Amniotic epithelial cell (primary cell): ENCODE results near the gene LAD1.

Source experiments
- DNase-seq: peaks from one replicate; pipeline ENCODE4 v3.0.0-alpha.2; 2010; ENCODE audit warnings: low read depth

LAD1 gene

GRCh38 chr1:201347498-201348210 lies 51.5 kb downstream of the LAD1 start:
- no peak for DNase-seq

- no peak for DNase-seq
Measured at GRCh38 chr1:201346987-201347386, 52.1 kb downstream of the LAD1 start.

- DNase-seq: peak; percentile 48
Measured at GRCh38 chr1:201346337-201346939, 52.7 kb downstream of the LAD1 start.

- no peak for DNase-seq
Measured at GRCh38 chr1:201345081-201345355, 54.1 kb downstream of the LAD1 start.

- DNase-seq: no peak
Measured at GRCh38 chr1:201344206-201345080, 54.7 kb downstream of the LAD1 start.

- no peak for DNase-seq
Measured at GRCh38 chr1:201341377-201341776, 57.7 kb downstream of the LAD1 start.

- no peak for DNase-seq
Measured at GRCh38 chr1:201336711-201337450, 62.2 kb downstream of the LAD1 start.

- DNase-seq: no peak
Measured at GRCh38 chr1:201335901-201336300, 63.2 kb downstream of the LAD1 start.

GRCh38 chr1:201335174-201335870 lies 63.8 kb downstream of the LAD1 start:
- DNase-seq: no peak

- DNase-seq: no peak
Measured at GRCh38 chr1:201334325-201335173, 64.6 kb downstream of the LAD1 start.

- DNase-seq: no peak
Measured at GRCh38 chr1:201332616-201333335, 66.3 kb downstream of the LAD1 start.

GRCh38 chr1:201332021-201332420 lies 67.1 kb downstream of the LAD1 start:
- no peak for DNase-seq

- no peak for DNase-seq
Measured at GRCh38 chr1:201331166-201331565, 68.0 kb downstream of the LAD1 start.
